ENCODE results near the gene BICRA. TPM values are rescaled to one million over a fixed set of nuclear protein-coding genes. Genes with fewer than 3 reads are reported as not detected.
A peak's percentile ranks its signal among the peaks of the same experiment; 100 is the strongest.

The BICRA gene
- total and polyA plus RNA-seq, 9 of the 15 experiments (the other 6 are each of a cell fraction or from before 2014, with no cell fraction given): 0.01 to 8.8 (median 1.2) TPM

DNA sequence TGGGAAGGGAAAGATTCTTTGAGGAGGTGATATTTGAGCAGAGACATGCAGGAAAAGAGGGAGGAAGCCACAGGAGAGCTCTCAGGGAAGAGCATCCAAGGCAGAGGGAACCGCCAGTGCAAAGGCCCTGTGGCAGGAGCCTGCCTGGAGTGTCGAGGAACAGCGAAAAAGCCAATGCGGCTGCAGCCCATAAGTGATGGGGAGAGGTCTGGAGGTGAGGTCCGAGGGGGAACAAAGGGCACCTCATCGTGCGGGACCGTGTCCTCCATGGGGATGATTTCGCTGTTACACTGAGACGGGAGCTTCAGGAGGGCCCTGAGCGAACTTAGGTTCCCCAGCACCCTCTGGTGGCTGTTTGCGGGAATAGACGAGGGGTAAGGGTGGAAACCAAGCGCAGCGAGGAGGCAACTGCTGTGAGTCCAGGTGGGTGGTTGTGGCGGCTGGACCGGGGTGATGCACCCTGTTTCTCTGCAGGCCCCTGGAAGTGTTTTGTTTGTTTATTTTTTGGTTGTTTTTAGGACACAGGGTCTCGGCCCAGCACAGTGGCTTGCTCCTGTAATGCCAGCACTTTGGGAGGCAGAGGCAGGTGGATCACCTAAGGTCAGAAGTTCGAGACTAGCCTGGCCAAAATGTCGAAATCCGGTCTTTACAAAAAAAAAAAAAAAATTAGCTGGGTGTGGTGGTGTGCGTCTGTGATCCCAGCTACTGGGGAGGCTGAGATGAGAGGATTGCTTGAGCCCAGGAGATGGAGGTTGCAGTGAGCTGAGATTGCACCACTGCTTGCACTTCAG is 98.4 kb downstream of the BICRA start (continued):
- TF ChIP-seq, protein P1, sequence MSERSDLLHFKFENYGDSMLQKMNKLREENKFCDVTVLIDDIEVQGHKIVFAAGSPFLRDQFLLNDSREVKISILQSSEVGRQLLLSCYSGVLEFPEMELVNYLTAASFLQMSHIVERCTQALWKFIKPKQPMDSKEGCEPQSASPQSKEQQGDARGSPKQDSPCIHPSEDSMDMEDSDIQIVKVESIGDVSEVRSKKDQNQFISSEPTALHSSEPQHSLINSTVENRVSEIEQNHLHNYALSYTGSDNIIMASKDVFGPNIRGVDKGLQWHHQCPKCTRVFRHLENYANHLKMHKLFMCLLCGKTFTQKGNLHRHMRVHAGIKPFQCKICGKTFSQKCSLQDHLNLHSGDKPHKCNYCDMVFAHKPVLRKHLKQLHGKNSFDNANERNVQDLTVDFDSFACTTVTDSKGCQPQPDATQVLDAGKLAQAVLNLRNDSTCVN (CRISPR knock-in tag; IDR thresholded peaks at IDR 0.05): no peak
- TF ChIP-seq ZNF436 (CRISPR knock-in tag; IDR thresholded peaks at IDR 0.05) (no peak), HNRNPLL (IDR thresholded peaks at IDR 0.05; ENCODE audit: low read depth, low read length, poor library complexity, severe bottlenecking) (no peak), NFIC (IDR thresholded peaks at IDR 0.05) (no peak), SREBF1 (IDR thresholded peaks at IDR 0.05; ENCODE audit: borderline replicate concordance, low read depth, low read length) (no peak), PYGO2 (tag; IDR thresholded peaks at IDR 0.05) (no peak), ZNF146 (CRISPR knock-in tag; IDR thresholded peaks at IDR 0.05; ENCODE audit: unreplicated experiment) (no peak), SIX5 (IDR thresholded peaks at IDR 0.05; ENCODE audit: borderline replicate concordance in 1 of 2, insufficient read depth in 1 of 2, low read depth in 1 of 2, low read length in 2 of 2) (no peak), RBM14 (IDR thresholded peaks at IDR 0.05; ENCODE audit: borderline replicate concordance, insufficient read depth, low read depth, low read length) (no peak), SPI1 (IDR thresholded peaks at IDR 0.05; ENCODE audit: borderline replicate concordance, low read depth, low read length) (no peak), ZBTB1 (CRISPR knock-in tag; IDR thresholded peaks at IDR 0.05; ENCODE audit: borderline replicate concordance, low read depth) (no peak), ESRRA (IDR thresholded peaks at IDR 0.05; ENCODE audit: borderline replicate concordance, low read depth) (0 out of 2 replicates have a peak, but pooled peaks have one; percentile 16), STAT5A (IDR thresholded peaks at IDR 0.05; ENCODE audit: borderline replicate concordance, low read length) (no peak), STAT5B (CRISPR knock-in tag; IDR thresholded peaks at IDR 0.05) (no peak), FOXK1 (CRISPR knock-in tag; IDR thresholded peaks at IDR 0.05; ENCODE audit: borderline replicate concordance) (no peak), ZNF668 (CRISPR knock-in tag; IDR thresholded peaks at IDR 0.05) (no peak), SIRT6 (IDR thresholded peaks at IDR 0.05; ENCODE audit: low read depth, low read length) (no peak), TCF7L2 (IDR thresholded peaks at IDR 0.05; ENCODE audit: low read depth, low read length) (no peak), ZBTB17 (CRISPR knock-in tag; IDR thresholded peaks at IDR 0.05) (no peak)
- TF ChIP-seq, protein P2, sequence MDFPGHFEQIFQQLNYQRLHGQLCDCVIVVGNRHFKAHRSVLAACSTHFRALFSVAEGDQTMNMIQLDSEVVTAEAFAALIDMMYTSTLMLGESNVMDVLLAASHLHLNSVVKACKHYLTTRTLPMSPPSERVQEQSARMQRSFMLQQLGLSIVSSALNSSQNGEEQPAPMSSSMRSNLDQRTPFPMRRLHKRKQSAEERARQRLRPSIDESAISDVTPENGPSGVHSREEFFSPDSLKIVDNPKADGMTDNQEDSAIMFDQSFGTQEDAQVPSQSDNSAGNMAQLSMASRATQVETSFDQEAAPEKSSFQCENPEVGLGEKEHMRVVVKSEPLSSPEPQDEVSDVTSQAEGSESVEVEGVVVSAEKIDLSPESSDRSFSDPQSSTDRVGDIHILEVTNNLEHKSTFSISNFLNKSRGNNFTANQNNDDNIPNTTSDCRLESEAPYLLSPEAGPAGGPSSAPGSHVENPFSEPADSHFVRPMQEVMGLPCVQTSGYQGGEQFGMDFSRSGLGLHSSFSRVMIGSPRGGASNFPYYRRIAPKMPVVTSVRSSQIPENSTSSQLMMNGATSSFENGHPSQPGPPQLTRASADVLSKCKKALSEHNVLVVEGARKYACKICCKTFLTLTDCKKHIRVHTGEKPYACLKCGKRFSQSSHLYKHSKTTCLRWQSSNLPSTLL (IDR thresholded peaks at IDR 0.05): no peak
- TF ChIP-seq, protein P3, sequence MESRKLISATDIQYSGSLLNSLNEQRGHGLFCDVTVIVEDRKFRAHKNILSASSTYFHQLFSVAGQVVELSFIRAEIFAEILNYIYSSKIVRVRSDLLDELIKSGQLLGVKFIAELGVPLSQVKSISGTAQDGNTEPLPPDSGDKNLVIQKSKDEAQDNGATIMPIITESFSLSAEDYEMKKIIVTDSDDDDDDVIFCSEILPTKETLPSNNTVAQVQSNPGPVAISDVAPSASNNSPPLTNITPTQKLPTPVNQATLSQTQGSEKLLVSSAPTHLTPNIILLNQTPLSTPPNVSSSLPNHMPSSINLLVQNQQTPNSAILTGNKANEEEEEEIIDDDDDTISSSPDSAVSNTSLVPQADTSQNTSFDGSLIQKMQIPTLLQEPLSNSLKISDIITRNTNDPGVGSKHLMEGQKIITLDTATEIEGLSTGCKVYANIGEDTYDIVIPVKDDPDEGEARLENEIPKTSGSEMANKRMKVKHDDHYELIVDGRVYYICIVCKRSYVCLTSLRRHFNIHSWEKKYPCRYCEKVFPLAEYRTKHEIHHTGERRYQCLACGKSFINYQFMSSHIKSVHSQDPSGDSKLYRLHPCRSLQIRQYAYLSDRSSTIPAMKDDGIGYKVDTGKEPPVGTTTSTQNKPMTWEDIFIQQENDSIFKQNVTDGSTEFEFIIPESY (CRISPR knock-in tag; IDR thresholded peaks at IDR 0.05): peak; percentile 70; the same call in 1 of the 2 replicates

All from K562 (cell line).